H9 (cell line): Measurements from ENCODE around the gene GSTP1. TPM values are rescaled to one million over a fixed set of nuclear protein-coding genes. Genes with fewer than 3 reads are reported as not detected.

Experiments used
- DNase-seq: peaks from one replicate; pipeline ENCODE4 v3.0.0-alpha.2; 2017
- H2AFZ ChIP-seq: one replicate; pipeline ENCODE4 v1.6.1; 2013; ENCODE audit warnings: mild to moderate bottlenecking, low read length, control low read depth, moderate library complexity
- H2AK5ac ChIP-seq: 2 replicates; pipeline ENCODE4 v1.6.1; 2013; ENCODE audit warnings: low read length, control low read depth, mixed read lengths; ENCODE audit not compliant: insufficient read length
- H2BK120ac ChIP-seq: one replicate; pipeline ENCODE4 v1.6.1; 2013; ENCODE audit warnings: low read depth, mild to moderate bottlenecking, low read length, control low read depth, inconsistent platforms; ENCODE audit not compliant: poor library complexity, severe bottlenecking
- H2BK12ac ChIP-seq: 2 replicates; pipeline ENCODE4 v1.6.1; 2013; ENCODE audit warnings: low read length, control low read depth, mixed read lengths, low read depth; ENCODE audit not compliant: insufficient read length
- H2BK15ac ChIP-seq: 2 replicates; pipeline ENCODE4 v1.6.1; 2013; ENCODE audit warnings: low read depth, low read length, control low read depth
- H2BK20ac ChIP-seq: one replicate; pipeline ENCODE4 v1.6.1; 2013; ENCODE audit warnings: low read depth, mild to moderate bottlenecking, low read length, control low read depth, inconsistent platforms; ENCODE audit not compliant: poor library complexity, severe bottlenecking
- H2BK5ac ChIP-seq: 2 replicates; pipeline ENCODE4 v1.6.1; 2013; ENCODE audit warnings: low read length, control low read depth, mixed read lengths; ENCODE audit not compliant: insufficient read length
- H3K14ac ChIP-seq: 2 replicates; pipeline ENCODE4 v1.6.1; 2013; ENCODE audit warnings: low read length, control low read depth; ENCODE audit not compliant: insufficient read depth
- H3K18ac ChIP-seq: 2 replicates; pipeline ENCODE4 v1.6.1; 2013; ENCODE audit warnings: low read depth, mild to moderate bottlenecking, mixed read lengths, low read length, control low read depth; ENCODE audit not compliant: insufficient read length
- H3K23ac ChIP-seq: 2 replicates; pipeline ENCODE4 v1.6.1; 2013; ENCODE audit warnings: low read length, control low read depth, mixed read lengths, low read depth; ENCODE audit not compliant: insufficient read length
- H3K23me2 ChIP-seq: 2 replicates; pipeline ENCODE4 v1.6.1; 2013; ENCODE audit warnings: low read depth, mild to moderate bottlenecking, mixed read lengths, low read length, control low read depth; ENCODE audit not compliant: insufficient read length, poor library complexity, severe bottlenecking
- H3K27ac ChIP-seq: 2 replicates; pipeline ENCODE4 v1.5.1; 2013; ENCODE audit warnings: low read length, control low read depth, mixed read lengths, low read depth; ENCODE audit not compliant: insufficient read length
- H3K27me3 ChIP-seq: 2 replicates; pipeline ENCODE4 v1.6.1; 2013; ENCODE audit warnings: low read length, control low read depth, inconsistent platforms; ENCODE audit not compliant: insufficient read depth
- H3K4ac ChIP-seq: 2 replicates; pipeline ENCODE4 v1.6.1; 2013; ENCODE audit warnings: low read depth, mild to moderate bottlenecking, control low read depth, inconsistent platforms, low read length, moderate library complexity
- H3K4me1 ChIP-seq: 2 replicates; pipeline ENCODE4 v1.6.1; 2013; ENCODE audit warnings: low read length, control low read depth, inconsistent platforms; ENCODE audit not compliant: insufficient read depth
- H3K4me2 ChIP-seq: 2 replicates; pipeline ENCODE4 v1.6.1; 2013; ENCODE audit warnings: low read length, control low read depth, mixed read lengths; ENCODE audit not compliant: insufficient read length, insufficient read depth
- H3K56ac ChIP-seq: 2 replicates; pipeline ENCODE4 v1.6.1; 2013; ENCODE audit warnings: low read depth, mild to moderate bottlenecking, mixed read lengths, low read length, control low read depth; ENCODE audit not compliant: insufficient read length
- H3K79me1 ChIP-seq: 2 replicates; pipeline ENCODE4 v1.6.1; 2013; ENCODE audit warnings: low read depth, mild to moderate bottlenecking, moderate library complexity, low read length, control low read depth, inconsistent platforms; ENCODE audit not compliant: insufficient read depth, poor library complexity, severe bottlenecking
- H3K79me2 ChIP-seq: 2 replicates; pipeline ENCODE4 v1.6.1; 2013; ENCODE audit warnings: low read length, control low read depth, inconsistent platforms; ENCODE audit not compliant: insufficient read depth
- H3K9ac ChIP-seq: 2 replicates; pipeline ENCODE4 v1.6.1; 2013; ENCODE audit warnings: low read length, control low read depth, mixed read lengths; ENCODE audit not compliant: insufficient read length; ENCODE audit errors: extremely low read depth
- H3K9me3 ChIP-seq: one replicate; pipeline ENCODE4 v1.6.1; 2013; ENCODE audit warnings: low read depth, low read length, inconsistent platforms; ENCODE audit not compliant: control insufficient read depth
- H3T11ph ChIP-seq: one replicate; pipeline ENCODE4 v1.6.1; 2013; ENCODE audit warnings: mild to moderate bottlenecking, low read length, control low read depth, inconsistent platforms
- H4K20me1 ChIP-seq: one replicate; pipeline ENCODE4 v1.6.1; 2013; ENCODE audit not compliant: control insufficient read depth, insufficient read length, insufficient read depth
- H4K5ac ChIP-seq: 2 replicates; pipeline ENCODE4 v1.6.1; 2013; ENCODE audit warnings: low read depth, mild to moderate bottlenecking, mixed read lengths, low read length, control low read depth; ENCODE audit not compliant: insufficient read length
- H4K8ac ChIP-seq: replicated peaks from 2 replicates; pipeline ENCODE4 v1.6.1; 2013; ENCODE audit warnings: low read length, control low read depth, mixed read lengths, low read depth; ENCODE audit not compliant: insufficient read length
- H4K91ac ChIP-seq: 2 replicates; pipeline ENCODE4 v1.6.1; 2013; ENCODE audit warnings: low read depth, mild to moderate bottlenecking, moderate library complexity, mixed read lengths, low read length, control low read depth; ENCODE audit not compliant: insufficient read length
- H3K27ac Mint-ChIP-seq, 3 experiments: 2 replicates in 2 of 3; 3 replicates in 1 of 3; pipeline ENCODE4 v1.8.0; 2020 to 2021; ENCODE audit warnings: mixed read lengths in 3 of 3, mild to moderate bottlenecking in 1 of 3, moderate library complexity in 1 of 3
- H3K27me3 Mint-ChIP-seq: 2 replicates; pipeline ENCODE4 v1.8.0; 2021; ENCODE audit warnings: low read depth, mild to moderate bottlenecking, moderate library complexity, mixed read lengths
- H3K36me3 Mint-ChIP-seq, 3 experiments: 2 replicates in 2 of 3; 3 replicates in 1 of 3; pipeline ENCODE4 v1.8.0; 2020 to 2021; ENCODE audit warnings: low read depth in 3 of 3, mixed read lengths in 3 of 3; ENCODE audit not compliant: insufficient read depth in 1 of 3
- H3K4me1 Mint-ChIP-seq, 2 experiments: 2 replicates each; pipeline ENCODE4 v1.8.0; 2020; ENCODE audit warnings: mixed read lengths in 2 of 2
- H3K4me3 Mint-ChIP-seq, 2 experiments: 2 replicates in 1 of 2; 3 replicates in 1 of 2; pipeline ENCODE4 v1.8.0; 2020 to 2021; ENCODE audit warnings: mild to moderate bottlenecking in 2 of 2, mixed read lengths in 2 of 2, moderate library complexity in 1 of 2
- H3K9me3 Mint-ChIP-seq, 2 experiments: 2 replicates in 1 of 2; 3 replicates in 1 of 2; pipeline ENCODE4 v1.8.0; 2020; ENCODE audit warnings: mild to moderate bottlenecking in 2 of 2, mixed read lengths in 2 of 2, moderate library complexity in 1 of 2
- WGBS: extraction: QIAGEN DNeasy Blood & Tissue Kit; methylation state at CpG from one replicate; pipeline ENCODE4 v1.1.7; 2013; ENCODE audit warnings: missing lambda C conversion rate, low lambda C conversion rate, mixed read lengths; ENCODE audit not compliant: insufficient read length; ENCODE audit errors: extremely low coverage; 5-methylcytosine and 5-hydroxymethylcytosine counted together
- total RNA-seq: library from RNA; stranded (reverse); gene quantifications from 2 replicates; pipeline ENCODE4 v1.2.1, GENCODE V29; 2021
- TF ChIP-seq, protein P1 (sequence below): fragments of 200-600 bp; sonication (generic); conservative IDR thresholded peaks from 3 replicates; pipeline ENCODE4 v1.8.0; 2021; ENCODE audit warnings: antibody characterized with exemption, mild to moderate bottlenecking

GSTP1 gene
- total RNA-seq, 1 experiment from 2014 or later = 1,469 TPM

DNA sequence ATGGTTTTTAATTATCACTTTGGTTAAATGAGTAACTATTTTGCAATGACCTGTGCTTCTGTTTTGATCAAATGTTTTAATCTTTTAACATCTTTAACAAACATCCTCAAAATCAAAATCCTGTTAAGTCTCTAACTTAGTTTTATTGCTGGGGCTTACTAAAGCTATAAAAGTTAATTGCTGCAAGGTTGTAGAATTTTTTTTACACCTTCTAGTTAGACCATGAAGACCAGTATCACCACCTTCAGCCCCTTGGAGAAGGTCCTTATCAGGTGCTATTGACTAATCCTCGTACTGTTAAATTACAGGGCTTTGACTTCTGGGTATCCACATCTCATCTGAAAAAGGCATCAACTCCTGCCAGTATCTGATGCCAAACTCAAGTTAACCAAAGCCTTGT, 48.1 kb upstream of the GSTP1 start:
- TF ChIP-seq, protein P1, sequence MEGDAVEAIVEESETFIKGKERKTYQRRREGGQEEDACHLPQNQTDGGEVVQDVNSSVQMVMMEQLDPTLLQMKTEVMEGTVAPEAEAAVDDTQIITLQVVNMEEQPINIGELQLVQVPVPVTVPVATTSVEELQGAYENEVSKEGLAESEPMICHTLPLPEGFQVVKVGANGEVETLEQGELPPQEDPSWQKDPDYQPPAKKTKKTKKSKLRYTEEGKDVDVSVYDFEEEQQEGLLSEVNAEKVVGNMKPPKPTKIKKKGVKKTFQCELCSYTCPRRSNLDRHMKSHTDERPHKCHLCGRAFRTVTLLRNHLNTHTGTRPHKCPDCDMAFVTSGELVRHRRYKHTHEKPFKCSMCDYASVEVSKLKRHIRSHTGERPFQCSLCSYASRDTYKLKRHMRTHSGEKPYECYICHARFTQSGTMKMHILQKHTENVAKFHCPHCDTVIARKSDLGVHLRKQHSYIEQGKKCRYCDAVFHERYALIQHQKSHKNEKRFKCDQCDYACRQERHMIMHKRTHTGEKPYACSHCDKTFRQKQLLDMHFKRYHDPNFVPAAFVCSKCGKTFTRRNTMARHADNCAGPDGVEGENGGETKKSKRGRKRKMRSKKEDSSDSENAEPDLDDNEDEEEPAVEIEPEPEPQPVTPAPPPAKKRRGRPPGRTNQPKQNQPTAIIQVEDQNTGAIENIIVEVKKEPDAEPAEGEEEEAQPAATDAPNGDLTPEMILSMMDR = no peak

More for the DNA sequence above, 48.1 kb upstream of the GSTP1 start:
- Histone ChIP-seq H4K5ac (no peak overlapping the region), H3K4ac (no peak overlapping the region), H3K4me2 (no peak overlapping the region), H3K27me3 (no peaks in the 10 kb centered on the region), H3K9me3 (peaks cover 13% of the 10 kb centered on the region), H2BK20ac (no peak overlapping the region), H4K20me1 (no peaks in the 10 kb centered on the region), H3K4me1 (no peaks in the 10 kb centered on the region), H2BK15ac (no peak overlapping the region), H2BK120ac (no peak overlapping the region), H3K18ac (no peak overlapping the region), H2BK12ac (no peak overlapping the region), H3K14ac (no peak overlapping the region), H3K9ac (no peak overlapping the region), H2AK5ac (no peak overlapping the region), H4K8ac (no peak overlapping the region), H3K79me1 (no peaks in the 10 kb centered on the region), H3T11ph (no peak overlapping the region), H4K91ac (no peak overlapping the region), H3K23ac (no peak overlapping the region), H3K56ac (no peak overlapping the region), H2AFZ (no peak overlapping the region), H3K23me2 (no peaks in the 10 kb centered on the region), H3K79me2 (no peaks in the 10 kb centered on the region), H2BK5ac (no peak overlapping the region), H3K27ac (no peak overlapping the region)
- Mint-ChIP-seq H3K4me1 (0 out of 4 replicates have a peak, but pooled peaks cover 0 to 4% of the 10 kb centered on the region in 2 experiments), H3K27me3 (peaks cover 19% of the 10 kb centered on the region), H3K4me3 (no peak overlapping the region), H3K9me3 (peaks cover 40 to 45% of the 10 kb centered on the region in 2 experiments), H3K27ac (no peak overlapping the region), H3K36me3 (peaks cover 4 to 8% (median 4%) of the 10 kb centered on the region in 3 experiments; a peak in 5 of 7 replicates)
- WGBS = no CpG with 5 or more reads among the region's 1 CpG
- no peak for DNase-seq
